ENCODE data around the gene TSNAX. TPM values are rescaled to one million over a fixed set of nuclear protein-coding genes. Genes with fewer than 3 reads are reported as not detected.

TSNAX gene
- total and polyA plus RNA-seq, 4 donors: 12.8 to 25.4 (median 19.6) TPM

- no peak for TF ChIP-seq REST (IDR thresholded peaks at IDR 0.05)
- TF ChIP-seq FOXA2 (IDR thresholded peaks at IDR 0.05): no peak
Observed at GRCh38 chr1:231536099-231536498, 7.6 kb downstream of the TSNAX start (continued).

GRCh38 chr1:231540847-231541246 is 12.4 kb downstream of the TSNAX start:
- Histone ChIP-seq H3K9ac (ENCODE audit: low read depth in 1 of 2, low read length in 2 of 2) (no peak overlapping the region), H3K4me3 (ENCODE audit: low read depth in 1 of 3, low read length in 3 of 3) (no peak overlapping the region), H3K27me3 (ENCODE audit: control insufficient read depth in 4 of 4, insufficient read depth in 4 of 4, low read length in 3 of 4) (no peaks in the 10 kb centered on the region), H3K9me3 (ENCODE audit: control insufficient read depth in 4 of 4, low read length in 3 of 4) (no peaks in the 10 kb centered on the region), H3K27ac (ENCODE audit: low read depth in 1 of 2, low read length in 2 of 2) (no peak overlapping the region), H3K36me3 (ENCODE audit: control insufficient read depth in 4 of 4, insufficient read depth in 3 of 4, low read depth in 1 of 4, low read length in 3 of 4) (peaks cover 6 to 20% (median 12%) of the 10 kb centered on the region in 4 donors), H3K4me1 (ENCODE audit: control insufficient read depth in 4 of 4, insufficient read depth in 4 of 4, low read length in 3 of 4) (no peaks in the 10 kb centered on the region)
- WGBS: 97% methylated on average over 3 of the region's 3 CpGs
- TF ChIP-seq MAX (IDR thresholded peaks at IDR 0.05): no peak
- DNase-seq (ENCODE audit: low spot score): no peak

GRCh38 chr1:231541842-231542241 is 13.4 kb downstream of the TSNAX start:
- H3K36me3 ChIP-seq (ENCODE audit: control insufficient read depth in 4 of 4, insufficient read depth in 3 of 4, low read depth in 1 of 4, low read length in 3 of 4): peaks cover 6 to 20% (median 13%) of the 10 kb centered on the region in 4 donors

More at GRCh38 chr1:231541842-231542241, 13.4 kb downstream of the TSNAX start:
- H3K27me3 ChIP-seq (ENCODE audit: control insufficient read depth in 4 of 4, insufficient read depth in 4 of 4, low read length in 3 of 4): no peaks in the 10 kb centered on the region
- TF ChIP-seq RAD21 (IDR thresholded peaks at IDR 0.05): no peak
- no peak for TF ChIP-seq MAX (IDR thresholded peaks at IDR 0.05)
- no peak for TF ChIP-seq HNF4G (IDR thresholded peaks at IDR 0.05)
- no peak for TF ChIP-seq HNF4A (conservative IDR thresholded peaks at IDR 0.05)
- TF ChIP-seq FOXA2 (IDR thresholded peaks at IDR 0.05): no peak
- TF ChIP-seq ATF3 (IDR thresholded peaks at IDR 0.05): no peak
- TF ChIP-seq GABPA (IDR thresholded peaks at IDR 0.05 in 1 of 2, conservative IDR thresholded peaks at IDR 0.05 in 1 of 2): no peak
- no peak for TF ChIP-seq NR2F2 (IDR thresholded peaks at IDR 0.05)
- no peak for TF ChIP-seq YY1 (IDR thresholded peaks at IDR 0.05)
- TF ChIP-seq EGR1 (IDR thresholded peaks at IDR 0.05; ENCODE audit: low read depth in 2 of 2): no peak
- TF ChIP-seq FOXA1 (IDR thresholded peaks at IDR 0.05): no peak
- TF ChIP-seq SP1 (IDR thresholded peaks at IDR 0.05): no peak
- no peak for TF ChIP-seq REST (IDR thresholded peaks at IDR 0.05)
- no peak overlapping the region for H3K4me3 ChIP-seq (ENCODE audit: low read depth in 1 of 3, low read length in 3 of 3)
- DNase-seq (ENCODE audit: low spot score): no peak
- H3K9me3 ChIP-seq (ENCODE audit: control insufficient read depth in 4 of 4, low read length in 3 of 4): no peaks in the 10 kb centered on the region
- H3K9ac ChIP-seq (ENCODE audit: low read depth in 1 of 2, low read length in 2 of 2): no peak overlapping the region
- no peaks in the 10 kb centered on the region for H3K4me1 ChIP-seq (ENCODE audit: control insufficient read depth in 4 of 4, insufficient read depth in 4 of 4, low read length in 3 of 4)
- 91% methylated on average over 2 of the region's 2 CpGs for WGBS
- no peak overlapping the region for H3K27ac ChIP-seq (ENCODE audit: low read depth in 1 of 2, low read length in 2 of 2)

Data from liver (tissue), 9 donors.